AG09309 (cell line): ENCODE data around the gene EPB41L4A.

Experiments
- DNase-seq: peaks from one replicate; pipeline ENCODE4 v3.0.0-alpha.2; 2010; ENCODE audit warnings: low read depth
- H3K4me3 ChIP-seq: 2 replicates; pipeline ENCODE4 v1.5.1; 2011; ENCODE audit warnings: mild to moderate bottlenecking, low read depth, low read length, moderate library complexity; ENCODE audit not compliant: control insufficient read depth
- TF ChIP-seq, protein P1 (sequence below): IDR thresholded peaks from 2 replicates; pipeline ENCODE4 v1.5.1; 2011; ENCODE audit warnings: mild to moderate bottlenecking, low read depth, low read length, inconsistent platforms; ENCODE audit not compliant: insufficient read depth, control insufficient read depth; ENCODE audit errors: missing control alignments

EPB41L4A gene

DNA sequence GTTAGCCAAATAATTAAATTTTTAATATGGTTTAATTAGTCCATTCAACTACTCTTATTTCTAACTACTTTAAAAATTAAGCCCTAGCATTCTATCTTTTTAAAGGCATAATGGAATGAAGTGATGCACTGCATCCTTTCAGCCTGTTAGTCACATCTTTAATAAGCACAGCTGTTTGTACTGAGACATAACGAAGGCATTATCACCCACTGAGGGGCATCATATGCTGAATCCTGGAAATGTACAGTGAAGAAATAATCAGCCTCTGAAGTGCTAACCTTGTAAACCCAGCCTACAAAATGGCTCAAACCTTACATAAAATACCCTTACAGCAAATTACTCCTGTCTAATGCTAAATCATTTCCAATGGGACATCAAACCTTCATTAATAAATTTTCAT, 33.1 kb downstream of the EPB41L4A start:
- TF ChIP-seq, protein P1, sequence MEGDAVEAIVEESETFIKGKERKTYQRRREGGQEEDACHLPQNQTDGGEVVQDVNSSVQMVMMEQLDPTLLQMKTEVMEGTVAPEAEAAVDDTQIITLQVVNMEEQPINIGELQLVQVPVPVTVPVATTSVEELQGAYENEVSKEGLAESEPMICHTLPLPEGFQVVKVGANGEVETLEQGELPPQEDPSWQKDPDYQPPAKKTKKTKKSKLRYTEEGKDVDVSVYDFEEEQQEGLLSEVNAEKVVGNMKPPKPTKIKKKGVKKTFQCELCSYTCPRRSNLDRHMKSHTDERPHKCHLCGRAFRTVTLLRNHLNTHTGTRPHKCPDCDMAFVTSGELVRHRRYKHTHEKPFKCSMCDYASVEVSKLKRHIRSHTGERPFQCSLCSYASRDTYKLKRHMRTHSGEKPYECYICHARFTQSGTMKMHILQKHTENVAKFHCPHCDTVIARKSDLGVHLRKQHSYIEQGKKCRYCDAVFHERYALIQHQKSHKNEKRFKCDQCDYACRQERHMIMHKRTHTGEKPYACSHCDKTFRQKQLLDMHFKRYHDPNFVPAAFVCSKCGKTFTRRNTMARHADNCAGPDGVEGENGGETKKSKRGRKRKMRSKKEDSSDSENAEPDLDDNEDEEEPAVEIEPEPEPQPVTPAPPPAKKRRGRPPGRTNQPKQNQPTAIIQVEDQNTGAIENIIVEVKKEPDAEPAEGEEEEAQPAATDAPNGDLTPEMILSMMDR, result no peak
- no peak for DNase-seq
- no peak overlapping the region for H3K4me3 ChIP-seq

DNA sequence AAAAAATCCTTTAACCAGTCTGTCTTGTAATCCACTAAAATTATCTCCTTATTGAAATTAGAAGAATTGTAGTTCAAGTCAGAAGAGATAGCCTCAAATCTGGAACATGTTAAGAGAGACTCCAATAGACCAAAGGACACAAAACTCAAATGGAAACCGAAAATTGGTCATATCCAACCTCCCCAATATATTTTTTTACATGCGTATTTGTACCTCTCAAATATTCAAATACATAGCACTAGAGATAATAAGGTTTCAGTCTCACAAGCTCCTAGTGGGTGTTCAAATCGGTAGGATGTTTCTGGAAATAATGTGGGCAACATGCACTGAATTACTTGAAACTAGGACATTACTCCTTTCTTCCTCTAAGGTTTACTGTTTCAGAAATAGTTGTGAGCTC, 33.5 kb downstream of the EPB41L4A start:
- no peak for DNase-seq
- no peak overlapping the region for H3K4me3 ChIP-seq
- TF ChIP-seq, protein P1, result no peak

DNA sequence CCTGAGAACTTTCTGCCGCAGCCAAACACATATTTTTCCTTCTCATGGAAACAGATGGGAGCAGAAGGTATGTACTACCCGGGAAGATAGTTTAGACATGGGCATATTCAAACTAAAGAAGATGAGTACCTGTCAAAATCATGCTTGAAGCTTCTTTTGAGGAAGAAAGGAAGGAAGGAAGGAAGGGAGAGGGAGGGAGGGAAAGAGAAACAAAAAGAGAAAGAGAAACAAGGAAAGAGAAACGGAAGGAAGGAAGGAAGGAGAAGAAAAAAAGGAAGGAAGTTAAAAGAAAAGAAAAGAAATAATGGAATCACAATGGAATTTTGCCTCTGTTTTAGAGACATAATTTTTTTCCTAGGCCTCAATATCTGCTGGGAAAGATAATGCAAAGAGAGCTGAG, 34.6 kb downstream of the EPB41L4A start:
- DNase-seq, result no peak
- TF ChIP-seq, protein P1, result no peak
- H3K4me3 ChIP-seq, result no peak overlapping the region

DNA sequence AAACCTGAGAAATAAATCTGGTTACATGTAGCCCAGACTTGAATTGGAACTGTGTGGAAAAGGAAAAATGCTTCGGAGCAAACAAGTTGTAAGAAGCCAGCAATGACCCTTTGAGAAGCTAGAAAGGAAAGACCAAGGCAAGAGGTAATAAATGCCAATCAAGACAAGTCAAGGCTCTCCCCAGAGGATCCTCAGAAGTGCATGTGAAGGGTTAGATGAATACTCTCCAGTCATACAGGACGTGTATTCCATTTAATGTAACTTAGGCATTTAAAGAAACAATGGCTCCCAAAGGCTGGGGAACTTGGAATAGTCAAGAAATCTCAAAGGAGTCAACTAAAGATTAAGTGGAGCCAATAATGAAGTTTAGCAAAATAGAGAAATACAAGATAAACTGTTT, 36.2 kb downstream of the EPB41L4A start:
- TF ChIP-seq, protein P1, result no peak
- DNase-seq, result no peak
- H3K4me3 ChIP-seq, result no peak overlapping the region

DNA sequence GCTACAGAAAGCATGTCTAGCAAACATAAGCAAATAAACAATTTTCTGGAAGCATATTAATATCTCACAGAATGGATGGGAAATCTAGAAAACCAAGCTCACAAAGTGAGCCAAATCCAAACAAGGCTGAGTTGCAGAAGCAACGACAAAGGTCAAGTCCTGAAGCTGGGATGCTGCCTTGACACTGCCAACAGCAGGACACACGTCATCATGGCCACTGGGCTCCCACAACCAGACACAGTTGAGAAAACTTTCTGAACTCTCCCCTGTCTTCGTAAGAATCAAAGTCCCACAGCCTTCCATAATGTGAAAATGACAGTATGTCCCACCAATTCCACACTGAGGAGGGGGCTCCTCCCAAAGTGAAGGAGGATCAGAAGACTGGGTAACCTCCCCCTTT, 37.6 kb downstream of the EPB41L4A start:
- DNase-seq, result no peak
- TF ChIP-seq, protein P1, result no peak

DNA sequence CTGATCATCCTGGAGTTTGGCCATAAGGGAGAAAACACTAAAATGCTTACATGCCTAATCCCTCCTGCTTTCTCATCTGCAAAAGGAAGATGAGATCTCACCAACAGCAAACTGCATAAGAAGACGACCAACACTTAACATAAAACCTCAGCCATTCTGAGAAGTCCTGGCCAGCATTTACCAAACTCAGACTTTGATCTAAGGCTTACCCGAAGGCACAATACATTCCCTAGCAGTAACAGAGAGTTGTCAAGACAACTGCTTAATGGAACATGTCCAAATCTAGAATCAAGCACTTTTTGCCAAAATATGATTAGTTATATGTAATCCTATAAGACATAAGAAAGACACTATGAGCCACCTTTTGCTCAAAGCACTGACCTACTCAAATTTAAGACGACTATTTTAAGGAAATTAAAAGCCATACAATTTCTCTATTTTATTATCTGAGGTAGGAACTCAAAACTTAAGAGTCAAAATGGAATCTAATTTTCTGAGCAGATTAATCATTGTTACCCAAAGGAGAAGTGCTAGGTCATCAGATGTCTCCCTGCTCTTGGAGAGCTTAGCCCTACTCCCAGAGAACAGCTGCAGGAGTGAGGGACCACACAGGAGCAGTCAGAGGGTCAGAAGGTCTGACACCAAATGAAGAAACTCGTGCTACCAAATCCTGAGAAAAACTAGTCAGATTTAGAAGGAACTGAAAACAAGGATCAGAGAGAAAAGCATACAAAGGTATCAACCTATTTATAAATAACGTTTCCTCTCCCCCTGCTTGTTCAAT, 39.3 kb downstream of the EPB41L4A start:
- TF ChIP-seq, protein P1, result no peak
- no peak overlapping the region for H3K4me3 ChIP-seq
- no peak for DNase-seq

More for the DNA sequence above, 37.6 kb downstream of the EPB41L4A start:
- H3K4me3 ChIP-seq, result no peak overlapping the region
